Kidney epithelial cell (primary cell): ENCODE measurements around the gene SLC46A2. TPM values are rescaled to one million over a fixed set of nuclear protein-coding genes. Genes with fewer than 3 reads are reported as not detected.

Experiments
- DNase-seq: peaks from one replicate; pipeline ENCODE4 v3.0.0-alpha.2; 2010; ENCODE audit warnings: low read depth
- H3K27me3 ChIP-seq: 2 replicates; pipeline ENCODE4 v1.6.0; 2011; ENCODE audit warnings: low read length; ENCODE audit not compliant: control insufficient read depth, insufficient read depth
- H3K36me3 ChIP-seq: 2 replicates; pipeline ENCODE4 v1.5.1; 2011; ENCODE audit warnings: low read length; ENCODE audit not compliant: control insufficient read depth, insufficient read depth
- H3K4me3 ChIP-seq: 2 replicates; pipeline ENCODE4 v1.5.1; 2011; ENCODE audit warnings: low read depth, mild to moderate bottlenecking, control low read depth, low read length
- total RNA-seq: library from RNA; depleted of rRNA; stranded (reverse); fragments of >200 nt; gene quantifications from 2 replicates; pipeline ENCODE4 v1.2.3, GENCODE V29; 2015
- TF ChIP-seq, protein P1 (sequence below): IDR thresholded peaks from 2 replicates; pipeline ENCODE4 v1.5.1; 2011; ENCODE audit warnings: mild to moderate bottlenecking, moderate library complexity, low read length, control low read depth, inconsistent platforms; ENCODE audit not compliant: insufficient read depth, poor library complexity, severe bottlenecking

Gene SLC46A2
- total RNA-seq, 1 donor from 2014 or later = not detected

DNA sequence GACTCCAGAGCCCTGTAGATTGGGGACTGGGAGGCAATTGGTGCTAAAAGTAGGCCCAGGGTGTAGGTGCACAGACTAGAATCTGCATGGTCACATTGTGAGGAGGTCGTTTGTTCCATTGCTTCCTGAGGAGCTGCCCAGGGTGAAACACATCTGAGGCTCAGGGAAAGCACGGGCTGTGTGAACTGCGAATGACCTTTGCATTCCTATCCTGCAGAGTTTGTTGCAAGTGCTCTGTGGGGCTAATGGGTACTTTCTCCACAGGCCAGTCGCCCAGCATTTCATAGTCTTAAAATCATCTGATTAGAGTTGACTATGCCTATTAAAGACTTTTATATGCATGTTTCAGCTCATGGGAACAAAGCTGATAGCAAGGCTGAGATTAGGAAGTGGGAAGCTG, 14.4 kb upstream of the SLC46A2 start:
- no peak for DNase-seq
- TF ChIP-seq, protein P1, sequence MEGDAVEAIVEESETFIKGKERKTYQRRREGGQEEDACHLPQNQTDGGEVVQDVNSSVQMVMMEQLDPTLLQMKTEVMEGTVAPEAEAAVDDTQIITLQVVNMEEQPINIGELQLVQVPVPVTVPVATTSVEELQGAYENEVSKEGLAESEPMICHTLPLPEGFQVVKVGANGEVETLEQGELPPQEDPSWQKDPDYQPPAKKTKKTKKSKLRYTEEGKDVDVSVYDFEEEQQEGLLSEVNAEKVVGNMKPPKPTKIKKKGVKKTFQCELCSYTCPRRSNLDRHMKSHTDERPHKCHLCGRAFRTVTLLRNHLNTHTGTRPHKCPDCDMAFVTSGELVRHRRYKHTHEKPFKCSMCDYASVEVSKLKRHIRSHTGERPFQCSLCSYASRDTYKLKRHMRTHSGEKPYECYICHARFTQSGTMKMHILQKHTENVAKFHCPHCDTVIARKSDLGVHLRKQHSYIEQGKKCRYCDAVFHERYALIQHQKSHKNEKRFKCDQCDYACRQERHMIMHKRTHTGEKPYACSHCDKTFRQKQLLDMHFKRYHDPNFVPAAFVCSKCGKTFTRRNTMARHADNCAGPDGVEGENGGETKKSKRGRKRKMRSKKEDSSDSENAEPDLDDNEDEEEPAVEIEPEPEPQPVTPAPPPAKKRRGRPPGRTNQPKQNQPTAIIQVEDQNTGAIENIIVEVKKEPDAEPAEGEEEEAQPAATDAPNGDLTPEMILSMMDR = no peak
- no peak overlapping the region for H3K4me3 ChIP-seq
- H3K27me3 ChIP-seq = peaks cover 2% of the 10 kb centered on the region
- no peaks in the 10 kb centered on the region for H3K36me3 ChIP-seq

DNA sequence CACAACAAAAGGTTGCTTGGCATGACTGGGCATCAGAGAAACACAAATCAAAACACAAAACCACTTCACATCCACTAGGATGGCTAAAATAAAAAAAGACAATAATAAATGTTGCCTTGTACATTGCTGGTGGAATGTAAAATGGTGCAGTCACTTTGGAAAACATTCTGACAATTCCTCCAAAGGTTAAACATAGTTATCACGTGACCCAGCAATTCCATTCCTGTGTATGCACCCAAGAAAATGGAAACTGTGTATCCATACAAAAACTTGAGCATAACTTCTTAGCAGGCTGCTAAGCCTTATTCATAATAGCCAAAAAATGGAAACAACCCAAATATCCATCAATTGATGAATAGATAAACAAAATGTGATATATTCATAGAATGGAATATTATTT, 10.2 kb upstream of the SLC46A2 start:
- no peak overlapping the region for H3K4me3 ChIP-seq
- TF ChIP-seq, protein P1 = no peak
- no peaks in the 10 kb centered on the region for H3K36me3 ChIP-seq
- peaks cover 2% of the 10 kb centered on the region for H3K27me3 ChIP-seq
- no peak for DNase-seq

DNA sequence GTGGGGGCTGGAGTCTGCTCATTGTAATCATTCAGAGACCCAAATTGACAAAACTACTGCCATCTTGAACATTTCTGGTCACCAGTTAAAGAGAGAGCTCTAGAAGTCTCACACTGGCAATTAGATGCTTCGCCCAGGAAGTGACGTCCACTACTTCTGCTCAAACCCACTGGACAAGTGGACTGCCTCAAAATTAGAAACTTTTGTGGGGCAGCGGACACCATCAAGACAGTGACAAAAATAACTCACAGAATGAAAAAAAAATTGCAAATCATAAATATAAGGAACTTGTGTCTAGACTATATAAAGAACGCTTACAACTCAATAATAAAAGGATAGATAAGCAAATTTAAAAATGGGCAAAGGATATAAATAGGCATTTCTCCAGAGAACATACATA, 9.8 kb upstream of the SLC46A2 start:
- H3K4me3 ChIP-seq = no peak overlapping the region
- no peaks in the 10 kb centered on the region for H3K36me3 ChIP-seq
- H3K27me3 ChIP-seq = peaks cover 2% of the 10 kb centered on the region
- no peak for DNase-seq
- TF ChIP-seq, protein P1 = no peak

DNA sequence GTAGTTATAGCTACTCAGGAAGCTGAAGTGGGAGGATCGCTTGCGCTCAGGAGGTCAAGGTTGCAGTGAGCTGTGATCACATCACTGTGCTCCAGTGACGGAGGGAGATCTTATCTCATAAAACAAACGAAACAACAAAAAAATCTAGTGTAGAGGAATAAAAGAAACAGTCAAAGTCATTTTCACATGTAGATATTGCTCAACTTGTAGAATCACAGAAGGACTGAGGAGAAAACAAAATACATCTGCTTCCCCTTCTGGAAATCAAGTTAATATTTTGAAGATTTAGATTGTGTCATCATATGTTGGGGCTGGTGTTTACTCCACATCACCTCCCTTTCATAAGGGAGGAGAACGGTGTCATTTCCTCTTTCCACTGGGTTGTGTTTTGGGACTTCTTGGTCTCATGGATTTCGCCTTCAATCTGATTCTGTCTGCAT, 8.2 kb upstream of the SLC46A2 start:
- TF ChIP-seq, protein P1 = no peak
- Histone ChIP-seq H3K36me3 (no peaks in the 10 kb centered on the region), H3K27me3 (no peaks in the 10 kb centered on the region), H3K4me3 (no peak overlapping the region)
- DNase-seq = no peak

GRCh38 chr9:112896131-112896530, 5.5 kb upstream of the SLC46A2 start:
- DNase-seq = no peak
- no peak overlapping the region for H3K4me3 ChIP-seq
- no peaks in the 10 kb centered on the region for H3K36me3 ChIP-seq
- TF ChIP-seq, protein P1 = no peak
- peaks cover 4% of the 10 kb centered on the region for H3K27me3 ChIP-seq

GRCh38 chr9:112894699-112895098, 4.0 kb upstream of the SLC46A2 start:
- no peak for DNase-seq
- Histone ChIP-seq H3K27me3 (peaks cover 17% of the 10 kb centered on the region), H3K4me3 (no peak overlapping the region), H3K36me3 (no peaks in the 10 kb centered on the region)
- TF ChIP-seq, protein P1 = no peak
